WTC11 (cell line): ENCODE data around the gene SNX17.

Experiments used
- ATF1 ChIP-seq: sonication (generic); formaldehyde crosslinking; IDR thresholded peaks from 2 replicates; pipeline ENCODE4 v1.8.1; 2023; ENCODE audit warnings: mild to moderate bottlenecking, moderate library complexity, missing genetic modification reagents
- EMX1 ChIP-seq: fragments of 250-450 bp; sonication (Bioruptor Pico); IDR thresholded peaks from 2 replicates; pipeline ENCODE4 v1.8.0; 2021; ENCODE audit warnings: mild to moderate bottlenecking
- ESRRA ChIP-seq: sonication (generic); formaldehyde crosslinking; IDR thresholded peaks from 2 replicates; pipeline ENCODE4 v1.8.1; 2022; ENCODE audit warnings: mild to moderate bottlenecking, missing genetic modification reagents, borderline replicate concordance
- JAZF1 ChIP-seq: fragments of 250-450 bp; sonication (Bioruptor Pico); IDR thresholded peaks from 2 replicates; pipeline ENCODE4 v1.9.0; 2021; ENCODE audit warnings: moderate library complexity, mild to moderate bottlenecking, inconsistent platforms
- NR2C2 ChIP-seq: sonication (generic); formaldehyde crosslinking; IDR thresholded peaks from 2 replicates; pipeline ENCODE4 v1.8.0; 2022; ENCODE audit warnings: mild to moderate bottlenecking, missing genetic modification reagents
- SP1 ChIP-seq: sonication (generic); formaldehyde crosslinking; conservative IDR thresholded peaks from 2 replicates; pipeline ENCODE4 v1.8.1; 2022; ENCODE audit warnings: missing genetic modification reagents
- ZNF423 ChIP-seq: fragments of 250-450 bp; sonication (Bioruptor Pico); IDR thresholded peaks from 2 replicates; pipeline ENCODE4 v2.1.2; 2022; ENCODE audit warnings: mild to moderate bottlenecking, moderate library complexity
- TF ChIP-seq, protein P1 (sequence below): fragments of 200-600 bp; IDR thresholded peaks from 2 replicates; pipeline ENCODE4 v1.8.0; 2022; ENCODE audit warnings: antibody characterized with exemption
- TF ChIP-seq, protein P2 (sequence below): sonication (generic); formaldehyde crosslinking; IDR thresholded peaks from 2 replicates; pipeline ENCODE4 v1.8.1; 2022; ENCODE audit warnings: low read depth, missing genetic modification reagents, borderline replicate concordance
- TF ChIP-seq, protein P3 (sequence below): sonication (generic); formaldehyde crosslinking; IDR thresholded peaks from 2 replicates; pipeline ENCODE4 v1.8.1; 2023; ENCODE audit warnings: mild to moderate bottlenecking, missing genetic modification reagents, moderate library complexity
- TF ChIP-seq, protein P4 (sequence below): sonication (generic); formaldehyde crosslinking; conservative IDR thresholded peaks from 2 replicates; pipeline ENCODE4 v1.8.1; 2022; ENCODE audit warnings: mild to moderate bottlenecking, missing genetic modification reagents
- TF ChIP-seq, protein P5 (sequence below): sonication (generic); formaldehyde crosslinking; IDR thresholded peaks from 2 replicates; pipeline ENCODE4 v1.8.0; 2022; ENCODE audit warnings: mild to moderate bottlenecking, missing genetic modification reagents
- TF ChIP-seq, protein P6 (sequence below): sonication (generic); formaldehyde crosslinking; IDR thresholded peaks from 2 replicates; pipeline ENCODE4 v1.8.0; 2023; ENCODE audit warnings: missing genetic modification reagents

DNA sequence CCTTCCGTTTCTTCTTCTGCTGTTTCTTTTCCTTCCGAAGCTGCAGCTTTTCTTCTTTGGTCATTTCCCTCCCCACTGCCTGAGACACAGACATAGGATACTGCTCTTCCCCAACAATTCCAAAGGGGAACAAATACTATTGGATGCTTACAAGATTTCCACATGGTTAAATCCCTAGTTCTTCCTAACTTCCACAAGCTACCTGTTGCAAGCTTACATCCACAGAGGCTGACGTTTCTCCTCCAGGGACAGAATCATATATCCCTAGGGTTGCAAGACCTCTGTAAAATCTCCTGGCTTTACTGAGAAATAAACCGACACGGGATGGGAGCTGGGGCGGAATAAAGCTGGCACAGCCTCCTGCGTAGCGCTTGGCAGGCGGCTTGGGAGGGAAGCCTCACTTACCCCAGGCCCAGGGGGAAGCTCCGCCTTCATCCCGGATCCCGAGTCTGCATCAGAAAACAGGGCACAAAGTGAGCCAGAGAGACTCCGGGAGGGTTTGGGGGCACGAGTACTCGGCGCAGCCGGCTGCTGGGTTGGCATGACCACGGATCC is 868 bp upstream of the SNX17 start:
- TF ChIP-seq, protein P1, sequence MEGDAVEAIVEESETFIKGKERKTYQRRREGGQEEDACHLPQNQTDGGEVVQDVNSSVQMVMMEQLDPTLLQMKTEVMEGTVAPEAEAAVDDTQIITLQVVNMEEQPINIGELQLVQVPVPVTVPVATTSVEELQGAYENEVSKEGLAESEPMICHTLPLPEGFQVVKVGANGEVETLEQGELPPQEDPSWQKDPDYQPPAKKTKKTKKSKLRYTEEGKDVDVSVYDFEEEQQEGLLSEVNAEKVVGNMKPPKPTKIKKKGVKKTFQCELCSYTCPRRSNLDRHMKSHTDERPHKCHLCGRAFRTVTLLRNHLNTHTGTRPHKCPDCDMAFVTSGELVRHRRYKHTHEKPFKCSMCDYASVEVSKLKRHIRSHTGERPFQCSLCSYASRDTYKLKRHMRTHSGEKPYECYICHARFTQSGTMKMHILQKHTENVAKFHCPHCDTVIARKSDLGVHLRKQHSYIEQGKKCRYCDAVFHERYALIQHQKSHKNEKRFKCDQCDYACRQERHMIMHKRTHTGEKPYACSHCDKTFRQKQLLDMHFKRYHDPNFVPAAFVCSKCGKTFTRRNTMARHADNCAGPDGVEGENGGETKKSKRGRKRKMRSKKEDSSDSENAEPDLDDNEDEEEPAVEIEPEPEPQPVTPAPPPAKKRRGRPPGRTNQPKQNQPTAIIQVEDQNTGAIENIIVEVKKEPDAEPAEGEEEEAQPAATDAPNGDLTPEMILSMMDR = no peak
- TF ChIP-seq ATF1 = no peak
- TF ChIP-seq ZNF423 (CRISPR knock-in tag) = no peak
- TF ChIP-seq, protein P2, sequence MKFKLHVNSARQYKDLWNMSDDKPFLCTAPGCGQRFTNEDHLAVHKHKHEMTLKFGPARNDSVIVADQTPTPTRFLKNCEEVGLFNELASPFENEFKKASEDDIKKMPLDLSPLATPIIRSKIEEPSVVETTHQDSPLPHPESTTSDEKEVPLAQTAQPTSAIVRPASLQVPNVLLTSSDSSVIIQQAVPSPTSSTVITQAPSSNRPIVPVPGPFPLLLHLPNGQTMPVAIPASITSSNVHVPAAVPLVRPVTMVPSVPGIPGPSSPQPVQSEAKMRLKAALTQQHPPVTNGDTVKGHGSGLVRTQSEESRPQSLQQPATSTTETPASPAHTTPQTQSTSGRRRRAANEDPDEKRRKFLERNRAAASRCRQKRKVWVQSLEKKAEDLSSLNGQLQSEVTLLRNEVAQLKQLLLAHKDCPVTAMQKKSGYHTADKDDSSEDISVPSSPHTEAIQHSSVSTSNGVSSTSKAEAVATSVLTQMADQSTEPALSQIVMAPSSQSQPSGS (CRISPR knock-in tag) = no peak
- TF ChIP-seq ESRRA (CRISPR knock-in tag) = no peak
- no peak for TF ChIP-seq NR2C2 (CRISPR knock-in tag)
- TF ChIP-seq JAZF1 = no peak
- no peak for TF ChIP-seq EMX1 (CRISPR knock-in tag)
- TF ChIP-seq, protein P3, sequence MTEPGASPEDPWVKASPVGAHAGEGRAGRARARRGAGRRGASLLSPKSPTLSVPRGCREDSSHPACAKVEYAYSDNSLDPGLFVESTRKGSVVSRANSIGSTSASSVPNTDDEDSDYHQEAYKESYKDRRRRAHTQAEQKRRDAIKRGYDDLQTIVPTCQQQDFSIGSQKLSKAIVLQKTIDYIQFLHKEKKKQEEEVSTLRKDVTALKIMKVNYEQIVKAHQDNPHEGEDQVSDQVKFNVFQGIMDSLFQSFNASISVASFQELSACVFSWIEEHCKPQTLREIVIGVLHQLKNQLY (CRISPR knock-in tag) = no peak
- TF ChIP-seq SP1 (CRISPR knock-in tag) = no peak
- TF ChIP-seq, protein P4, sequence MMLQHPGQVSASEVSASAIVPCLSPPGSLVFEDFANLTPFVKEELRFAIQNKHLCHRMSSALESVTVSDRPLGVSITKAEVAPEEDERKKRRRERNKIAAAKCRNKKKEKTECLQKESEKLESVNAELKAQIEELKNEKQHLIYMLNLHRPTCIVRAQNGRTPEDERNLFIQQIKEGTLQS (CRISPR knock-in tag) = no peak
- TF ChIP-seq, protein P5, sequence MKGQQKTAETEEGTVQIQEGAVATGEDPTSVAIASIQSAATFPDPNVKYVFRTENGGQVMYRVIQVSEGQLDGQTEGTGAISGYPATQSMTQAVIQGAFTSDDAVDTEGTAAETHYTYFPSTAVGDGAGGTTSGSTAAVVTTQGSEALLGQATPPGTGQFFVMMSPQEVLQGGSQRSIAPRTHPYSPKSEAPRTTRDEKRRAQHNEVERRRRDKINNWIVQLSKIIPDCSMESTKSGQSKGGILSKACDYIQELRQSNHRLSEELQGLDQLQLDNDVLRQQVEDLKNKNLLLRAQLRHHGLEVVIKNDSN (CRISPR knock-in tag) = no peak
- TF ChIP-seq, protein P6, sequence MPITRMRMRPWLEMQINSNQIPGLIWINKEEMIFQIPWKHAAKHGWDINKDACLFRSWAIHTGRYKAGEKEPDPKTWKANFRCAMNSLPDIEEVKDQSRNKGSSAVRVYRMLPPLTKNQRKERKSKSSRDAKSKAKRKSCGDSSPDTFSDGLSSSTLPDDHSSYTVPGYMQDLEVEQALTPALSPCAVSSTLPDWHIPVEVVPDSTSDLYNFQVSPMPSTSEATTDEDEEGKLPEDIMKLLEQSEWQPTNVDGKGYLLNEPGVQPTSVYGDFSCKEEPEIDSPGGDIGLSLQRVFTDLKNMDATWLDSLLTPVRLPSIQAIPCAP = no peak
